NOMO-1 (cell line): ENCODE data around the gene SKOR1.

Experiments used
- DNase-seq, 2 experiments: peaks; one replicate each; lab custom pipeline; 2025; ENCODE audit not compliant: unreplicated experiment in 2 of 2; lab: John Stamatoyannopoulos, UW

Gene SKOR1, protein sequence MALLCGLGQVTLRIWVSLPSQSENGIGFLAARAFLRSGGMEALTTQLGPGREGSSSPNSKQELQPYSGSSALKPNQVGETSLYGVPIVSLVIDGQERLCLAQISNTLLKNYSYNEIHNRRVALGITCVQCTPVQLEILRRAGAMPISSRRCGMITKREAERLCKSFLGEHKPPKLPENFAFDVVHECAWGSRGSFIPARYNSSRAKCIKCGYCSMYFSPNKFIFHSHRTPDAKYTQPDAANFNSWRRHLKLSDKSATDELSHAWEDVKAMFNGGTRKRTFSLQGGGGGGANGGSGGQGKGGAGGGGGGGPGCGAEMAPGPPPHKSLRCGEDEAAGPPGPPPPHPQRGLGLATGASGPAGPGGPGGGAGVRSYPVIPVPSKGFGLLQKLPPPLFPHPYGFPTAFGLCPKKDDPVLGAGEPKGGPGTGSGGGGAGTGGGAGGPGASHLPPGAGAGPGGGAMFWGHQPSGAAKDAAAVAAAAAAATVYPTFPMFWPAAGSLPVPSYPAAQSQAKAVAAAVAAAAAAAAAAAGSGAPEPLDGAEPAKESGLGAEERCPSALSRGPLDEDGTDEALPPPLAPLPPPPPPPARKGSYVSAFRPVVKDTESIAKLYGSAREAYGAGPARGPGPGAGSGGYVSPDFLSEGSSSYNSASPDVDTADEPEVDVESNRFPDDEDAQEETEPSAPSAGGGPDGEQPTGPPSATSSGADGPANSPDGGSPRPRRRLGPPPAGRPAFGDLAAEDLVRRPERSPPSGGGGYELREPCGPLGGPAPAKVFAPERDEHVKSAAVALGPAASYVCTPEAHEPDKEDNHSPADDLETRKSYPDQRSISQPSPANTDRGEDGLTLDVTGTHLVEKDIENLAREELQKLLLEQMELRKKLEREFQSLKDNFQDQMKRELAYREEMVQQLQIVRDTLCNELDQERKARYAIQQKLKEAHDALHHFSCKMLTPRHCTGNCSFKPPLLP

GRCh38 chr15:67824976-67825880 is at the start of gene SKOR1:
Gene SKOR1 (plus strand): TSS chr15:67825509. CDS start chr15:67825603, 94 bp downstream.
- DNase-seq: no peak

DNA sequence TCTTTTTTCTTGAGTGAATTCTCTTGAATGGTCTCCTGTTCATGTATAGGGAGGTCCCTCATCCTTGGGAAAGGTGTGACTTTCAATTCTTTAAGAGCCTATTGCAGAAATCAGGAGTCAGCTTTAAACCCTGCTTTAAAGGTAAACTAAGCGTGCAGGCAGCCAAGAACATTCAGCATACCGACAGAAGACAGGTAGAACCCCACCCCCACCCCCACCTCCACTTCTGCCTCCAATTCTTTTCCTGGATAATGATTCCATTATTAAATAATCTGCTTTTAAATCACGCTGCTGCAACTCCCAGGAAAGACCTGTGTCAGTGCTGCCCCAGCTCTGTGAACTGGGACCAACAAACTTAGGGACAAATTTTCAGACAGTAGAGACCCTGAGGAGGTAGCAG is 49.3 kb upstream of the SKOR1 start:
- no peak for DNase-seq

DNA sequence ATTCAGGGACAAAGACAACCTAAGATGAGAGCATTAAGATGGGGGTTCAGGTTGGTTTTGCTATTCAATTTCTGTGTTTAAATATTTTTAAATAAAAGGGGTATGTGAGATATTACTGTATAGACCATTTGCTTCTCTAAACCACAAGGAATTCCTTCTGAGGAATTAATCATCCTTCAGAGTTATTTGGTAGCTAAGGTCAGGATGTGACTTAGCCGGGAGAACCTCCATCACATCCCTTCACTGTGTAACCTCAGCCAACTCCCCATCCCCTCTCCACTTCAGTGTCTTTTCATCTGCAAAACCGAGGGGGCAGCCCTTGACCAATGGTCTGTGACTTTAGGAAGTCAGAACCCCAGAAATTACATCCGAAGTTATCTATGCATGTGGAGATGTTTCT is 48.7 kb upstream of the SKOR1 start:
- DNase-seq: no peak

DNA sequence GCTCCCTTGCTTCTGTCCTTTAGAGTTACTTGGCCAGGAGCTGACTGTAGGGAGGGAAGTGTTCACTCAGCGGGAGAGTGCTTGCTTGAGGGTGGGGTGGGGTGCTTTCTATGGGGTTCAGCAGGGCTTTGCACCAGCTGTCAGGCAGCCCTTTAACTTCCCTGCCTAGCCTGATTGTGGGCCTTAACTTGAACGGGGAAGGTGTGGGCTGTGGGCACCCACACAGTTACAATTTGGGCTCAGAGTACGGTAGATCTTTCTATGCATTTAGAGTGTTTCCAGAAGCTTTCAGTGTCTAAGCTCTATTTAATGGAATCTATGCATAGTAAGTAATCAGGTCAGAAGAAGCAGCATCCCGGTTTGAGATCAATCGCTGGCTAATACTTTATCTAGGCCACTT is 48.2 kb upstream of the SKOR1 start:
- no peak for DNase-seq

DNA sequence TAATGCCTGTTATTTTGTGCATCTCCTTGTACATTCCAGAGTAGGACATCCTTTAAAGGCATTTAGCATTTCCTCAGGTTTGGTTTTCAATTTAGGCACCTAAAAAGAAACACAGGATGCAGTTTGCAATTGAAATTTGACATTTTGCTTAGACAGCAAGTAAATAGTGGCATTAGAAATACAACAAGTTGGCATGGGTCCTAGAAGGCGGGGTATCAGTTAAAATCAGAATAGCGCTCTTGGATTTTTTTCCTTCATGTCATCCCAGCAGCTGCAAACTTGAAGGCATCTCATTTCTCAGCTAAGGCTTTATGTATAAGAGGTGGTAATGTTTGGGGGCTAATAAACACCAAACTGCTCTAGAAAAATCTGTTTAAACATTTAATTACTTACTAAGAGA is 47.5 kb upstream of the SKOR1 start:
- DNase-seq: no peak

- DNase-seq: peak; percentile 7 to 25
Observed at GRCh38 chr15:67778968-67779548, 46.3 kb upstream of the SKOR1 start.

DNA sequence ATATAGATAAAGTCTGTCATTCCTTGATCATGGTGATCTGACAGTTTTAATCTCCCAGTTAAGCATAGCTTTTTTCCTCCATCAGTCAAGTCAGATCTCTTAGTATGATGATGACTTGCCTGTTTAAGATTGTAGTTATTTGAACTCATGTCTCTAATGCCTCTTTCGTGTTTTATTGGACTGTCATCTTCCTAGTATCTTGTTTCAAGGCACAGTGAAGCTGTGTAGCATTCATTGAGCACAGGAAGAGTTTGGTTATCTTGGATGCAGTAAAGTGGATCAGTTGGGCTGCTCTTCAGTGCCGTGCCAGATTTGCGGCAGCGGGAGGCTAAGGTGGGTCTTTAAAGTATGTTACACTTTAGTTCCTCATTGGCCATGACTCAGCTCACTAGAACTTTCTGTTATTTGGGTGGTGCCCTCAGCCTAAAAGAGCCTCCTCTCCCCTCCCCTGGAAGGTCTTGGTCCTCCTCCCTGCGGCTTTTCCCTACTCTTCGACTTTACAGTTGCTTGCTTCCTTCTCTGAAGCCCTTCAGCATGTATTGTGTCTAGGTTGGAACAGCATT is 45.7 kb upstream of the SKOR1 start:
- DNase-seq: peak; percentile 88 to 90

- DNase-seq: no peak
Observed at GRCh38 chr15:67781061-67781460, 44.2 kb upstream of the SKOR1 start.

DNA sequence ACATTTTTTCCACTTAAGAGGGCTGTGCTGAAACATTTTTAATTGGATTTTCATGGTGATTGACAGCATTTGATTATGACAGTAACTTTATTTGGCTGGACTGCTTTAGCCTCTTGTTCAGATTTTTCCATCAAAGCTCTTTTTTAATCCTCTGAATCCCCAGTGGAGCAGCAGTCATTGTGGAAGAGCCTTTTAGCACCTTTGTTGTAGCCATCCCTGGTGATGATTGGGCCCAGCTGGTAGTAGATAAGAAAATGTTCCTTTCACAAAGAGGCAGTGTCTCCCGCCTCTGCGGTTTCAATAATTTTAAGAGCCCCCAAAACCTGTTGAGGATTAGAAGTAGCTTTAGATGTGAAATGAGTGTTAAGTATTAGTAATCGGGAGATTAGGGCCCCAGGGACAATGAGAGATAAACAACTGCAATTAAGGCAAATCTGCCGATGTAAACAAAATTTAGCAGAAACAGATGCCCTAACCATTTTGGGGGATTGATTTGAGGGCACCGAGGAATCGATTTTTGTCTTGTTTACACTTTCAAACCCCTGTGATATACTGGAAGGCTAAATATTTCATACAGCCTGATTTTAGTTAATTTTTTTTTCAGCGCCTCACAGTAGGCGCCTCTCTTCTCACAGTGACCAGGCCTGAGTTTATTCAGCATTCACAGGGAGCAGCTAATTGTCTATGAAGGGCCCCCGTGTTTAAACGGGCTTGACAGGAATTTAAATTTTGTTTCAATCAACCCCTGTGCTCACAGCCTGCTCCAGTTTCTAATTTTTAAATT is 43.2 kb upstream of the SKOR1 start:
- DNase-seq: no peak

- DNase-seq: peak in 1 of 2 experiments; percentile 21
Observed at GRCh38 chr15:67782691-67782991, 42.7 kb upstream of the SKOR1 start.

GRCh38 chr15:67783303-67783702 is 42.0 kb upstream of the SKOR1 start:
- peak; percentile 91 to 94 for DNase-seq

DNA sequence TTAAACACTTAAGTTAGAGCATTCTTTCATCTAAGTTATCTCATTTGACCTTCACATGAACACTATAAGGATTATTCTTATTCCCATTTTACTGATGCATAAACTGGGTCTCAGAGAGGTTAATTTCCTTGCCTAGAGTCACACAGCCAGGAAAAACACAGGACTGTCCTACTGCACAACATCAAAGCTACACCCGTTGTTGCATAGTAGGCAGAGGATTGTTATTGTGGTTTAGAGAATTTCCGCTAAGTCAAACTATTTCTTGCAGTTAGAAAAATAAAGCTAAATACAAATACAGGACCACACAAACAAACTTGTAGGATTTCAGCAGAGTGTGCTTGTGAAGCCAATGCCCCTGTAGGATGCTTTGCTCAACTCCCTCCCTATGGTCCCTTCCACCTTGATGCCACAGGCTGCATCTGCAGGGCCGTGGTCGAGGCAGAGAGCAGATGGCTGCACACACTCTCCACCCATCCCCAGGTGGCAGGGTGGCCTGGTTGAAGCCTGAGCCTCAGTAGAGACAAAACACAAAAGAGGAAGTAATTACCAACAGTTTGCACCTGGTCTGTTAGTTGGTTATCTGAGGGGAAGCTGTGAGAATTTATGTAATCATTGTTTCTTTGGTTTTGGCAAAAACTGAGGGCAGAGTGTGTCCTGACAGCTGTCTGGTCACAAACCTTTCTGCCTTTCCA is 41.1 kb upstream of the SKOR1 start:
- DNase-seq: peak; percentile 77 to 82

- no peak for DNase-seq
Observed at GRCh38 chr15:67784856-67785430, 40.4 kb upstream of the SKOR1 start.

GRCh38 chr15:67785431-67785830 is 39.9 kb upstream of the SKOR1 start:
- DNase-seq: no peak

DNA sequence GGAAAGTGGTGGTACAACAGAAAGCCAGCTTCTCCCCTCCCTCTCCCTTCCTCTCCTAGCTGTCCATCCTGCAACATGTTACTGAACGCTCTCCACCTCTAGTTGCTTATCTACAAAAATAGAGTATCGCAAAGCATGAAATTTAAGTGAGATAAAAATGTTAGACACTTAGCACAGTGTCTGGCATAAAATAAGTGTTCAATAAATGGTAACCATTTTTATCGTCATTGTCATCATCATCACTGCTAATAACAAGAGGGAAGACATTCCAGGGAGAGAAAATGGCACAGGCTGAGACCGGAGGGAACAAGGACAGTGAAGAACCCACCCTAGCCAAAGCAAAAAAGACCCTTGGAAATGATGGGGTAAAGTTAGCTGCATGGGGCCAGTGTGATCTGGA is 38.7 kb upstream of the SKOR1 start:
- no peak for DNase-seq

GRCh38 chr15:67788986-67789385 is 36.3 kb upstream of the SKOR1 start:
- DNase-seq: no peak

- no peak for DNase-seq
Observed at GRCh38 chr15:67790610-67791319, 34.5 kb upstream of the SKOR1 start.
